Activated CD4-positive, alpha-beta T cell treated with anti-CD3 and anti-CD28 coated beads, Interleukin-2, amount 10 ng/mL, durations not matched to agents 7 days and 5 days (primary cell): ENCODE measurements around the gene IL15. TPM values are rescaled to one million over a fixed set of nuclear protein-coding genes. Genes with fewer than 3 reads are reported as not detected.
"Not testable (repeated sequence)": the region's sequence is repeated elsewhere in the genome, so short reads cannot be mapped to it uniquely, and the experiment has no call there.

Experiments used
- CTCF ChIA-PET: fragments of 350-600 bp; sonication (Branson Sonifier 250); formaldehyde crosslinking; loops from one replicate; lab custom pipeline; 2021; ENCODE audit warnings: antibody characterized with exemption; lab: Charles Lee
- POLR2A ChIA-PET: fragments of 350-600 bp; sonication (Branson Sonifier 250); formaldehyde crosslinking; loops from one replicate; lab custom pipeline; 2021; ENCODE audit warnings: antibody characterized with exemption; lab: Charles Lee
- DNase-seq: peaks from one replicate; pipeline ENCODE4 v3.0.0-alpha.2; 2020
- H3K27ac Mint-ChIP-seq: one replicate; pipeline ENCODE4 v1.8.0; 2021; ENCODE audit warnings: mild to moderate bottlenecking, moderate library complexity, mixed read lengths
- H3K27me3 Mint-ChIP-seq: one replicate; pipeline ENCODE4 v1.8.0; 2021; ENCODE audit warnings: mixed read lengths
- H3K36me3 Mint-ChIP-seq: one replicate; pipeline ENCODE4 v1.8.0; 2021; ENCODE audit warnings: low read depth, mixed read lengths
- H3K4me1 Mint-ChIP-seq: one replicate; pipeline ENCODE4 v1.8.0; 2021; ENCODE audit warnings: mixed read lengths
- H3K4me3 Mint-ChIP-seq: one replicate; pipeline ENCODE4 v1.8.0; 2021; ENCODE audit warnings: mild to moderate bottlenecking, moderate library complexity, mixed read lengths
- H3K9me3 Mint-ChIP-seq: one replicate; pipeline ENCODE4 v1.8.0; 2021; ENCODE audit warnings: mixed read lengths
- total RNA-seq, 2 experiments: library from RNA; stranded (reverse); gene quantifications; one replicate each; pipeline ENCODE4 v1.2.3, GENCODE V29; 2021

IL15 gene
- total RNA-seq, 2 experiments from 2014 or later = 1.4 to 1.9 TPM

GRCh38 chr4:141719585-141719984 is 83.2 kb downstream of the IL15 start:
- ChIA-PET POLR2A (no interaction called here), CTCF (no interaction called here)
- Mint-ChIP-seq H3K9me3 (no peaks in the 10 kb centered on the region), H3K4me1 (no peaks in the 10 kb centered on the region), H3K36me3 (no peaks in the 10 kb centered on the region), H3K27ac (no peak overlapping the region), H3K27me3 (peaks cover 2% of the 10 kb centered on the region), H3K4me3 (no peak overlapping the region)
- no peak for DNase-seq

GRCh38 chr4:141721174-141721573 is 84.8 kb downstream of the IL15 start:
- no peaks in the 10 kb centered on the region for H3K4me1 Mint-ChIP-seq
- ChIA-PET POLR2A (no interaction called here), CTCF (interaction anchor here (0.6 kb wide), 1 partner anchor 46 kb away, joined by 3 read pairs; no protein-coding TSS in a partner anchor)
- no peak overlapping the region for H3K27ac Mint-ChIP-seq
- peaks cover 3% of the 10 kb centered on the region for H3K27me3 Mint-ChIP-seq
- no peak overlapping the region for H3K4me3 Mint-ChIP-seq
- H3K36me3 Mint-ChIP-seq = no peaks in the 10 kb centered on the region
- DNase-seq = no peak
- H3K9me3 Mint-ChIP-seq = no peaks in the 10 kb centered on the region

- H3K36me3 Mint-ChIP-seq = no peaks in the 10 kb centered on the region
- H3K4me3 Mint-ChIP-seq = no peak overlapping the region
- no peaks in the 10 kb centered on the region for H3K4me1 Mint-ChIP-seq
- peaks cover 3% of the 10 kb centered on the region for H3K27me3 Mint-ChIP-seq
- DNase-seq = no peak
- ChIA-PET POLR2A (no interaction called here), CTCF (no interaction called here)
- no peak overlapping the region for H3K27ac Mint-ChIP-seq
- no peaks in the 10 kb centered on the region for H3K9me3 Mint-ChIP-seq
These were observed 88.3 kb downstream of the IL15 start for GRCh38 chr4:141724646-141725045.

GRCh38 chr4:141727420-141727819 is 91.0 kb downstream of the IL15 start:
- H3K27ac Mint-ChIP-seq = no peak overlapping the region
- peaks cover 3% of the 10 kb centered on the region for H3K27me3 Mint-ChIP-seq
- no peaks in the 10 kb centered on the region for H3K4me1 Mint-ChIP-seq
- CTCF ChIA-PET = no interaction called here
- no peaks in the 10 kb centered on the region for H3K9me3 Mint-ChIP-seq
- DNase-seq = no peak
- no peaks in the 10 kb centered on the region for H3K36me3 Mint-ChIP-seq
- POLR2A ChIA-PET = interaction anchor here (0.6 kb wide), 1 partner anchor 15 kb away, joined by 5 read pairs; no protein-coding TSS in a partner anchor
- no peak overlapping the region for H3K4me3 Mint-ChIP-seq

GRCh38 chr4:141730805-141731204 is 94.4 kb downstream of the IL15 start:
- POLR2A ChIA-PET = no interaction called here
- CTCF ChIA-PET = no interaction called here
- no peak for DNase-seq
- Mint-ChIP-seq H3K9me3 (no peaks in the 10 kb centered on the region), H3K27ac (no peak overlapping the region), H3K4me3 (no peak overlapping the region), H3K36me3 (no peaks in the 10 kb centered on the region), H3K4me1 (no peaks in the 10 kb centered on the region), H3K27me3 (no peaks in the 10 kb centered on the region)

GRCh38 chr4:141731481-141731880 is 95.1 kb downstream of the IL15 start:
- no peaks in the 10 kb centered on the region for H3K4me1 Mint-ChIP-seq
- no peaks in the 10 kb centered on the region for H3K27me3 Mint-ChIP-seq
- POLR2A ChIA-PET = no interaction called here
- no peak overlapping the region for H3K27ac Mint-ChIP-seq
- no peak for DNase-seq
- CTCF ChIA-PET = no interaction called here
- no peaks in the 10 kb centered on the region for H3K9me3 Mint-ChIP-seq
- H3K4me3 Mint-ChIP-seq = no peak overlapping the region
- no peaks in the 10 kb centered on the region for H3K36me3 Mint-ChIP-seq

- DNase-seq = no peak
- H3K27ac Mint-ChIP-seq = no peak overlapping the region
- H3K9me3 Mint-ChIP-seq = peaks cover 4% of the 10 kb centered on the region
- no peaks in the 10 kb centered on the region for H3K36me3 Mint-ChIP-seq
- ChIA-PET CTCF (no interaction called here), POLR2A (no interaction called here)
- no peaks in the 10 kb centered on the region for H3K4me1 Mint-ChIP-seq
- H3K4me3 Mint-ChIP-seq = no peak overlapping the region
- H3K27me3 Mint-ChIP-seq = peaks cover 4% of the 10 kb centered on the region
These were observed 103.3 kb downstream of the IL15 start for GRCh38 chr4:141739636-141740035.

- CTCF ChIA-PET = no interaction called here
- Mint-ChIP-seq H3K27ac (no peak overlapping the region), H3K27me3 (peaks cover 8% of the 10 kb centered on the region), H3K4me3 (no peak overlapping the region), H3K9me3 (peaks cover 4% of the 10 kb centered on the region), H3K36me3 (no peaks in the 10 kb centered on the region), H3K4me1 (no peaks in the 10 kb centered on the region)
- no peak for DNase-seq
- POLR2A ChIA-PET = no interaction called here
These were observed 109.6 kb downstream of the IL15 start for GRCh38 chr4:141746026-141746425.

GRCh38 chr4:141751806-141752205 is 115.4 kb downstream of the IL15 start:
- H3K36me3 Mint-ChIP-seq, POLR2A ChIA-PET, H3K9me3 Mint-ChIP-seq, H3K4me1 Mint-ChIP-seq, CTCF ChIA-PET, H3K27ac Mint-ChIP-seq, H3K4me3 Mint-ChIP-seq, H3K27me3 Mint-ChIP-seq, DNase-seq: not testable (repeated sequence)

- POLR2A ChIA-PET = no interaction called here
These were observed 120.9 kb downstream of the IL15 start for GRCh38 chr4:141757287-141757686.

GRCh38 chr4:141759796-141760425 is 123.5 kb downstream of the IL15 start:
- H3K27ac Mint-ChIP-seq = no peak overlapping the region
- peaks cover 3% of the 10 kb centered on the region for H3K27me3 Mint-ChIP-seq
- ChIA-PET CTCF (no interaction called here), POLR2A (no interaction called here)
- H3K4me3 Mint-ChIP-seq = no peak overlapping the region
- no peaks in the 10 kb centered on the region for H3K36me3 Mint-ChIP-seq
- H3K4me1 Mint-ChIP-seq = no peaks in the 10 kb centered on the region
- no peaks in the 10 kb centered on the region for H3K9me3 Mint-ChIP-seq
- DNase-seq = no peak

More at GRCh38 chr4:141757287-141757686, 120.9 kb downstream of the IL15 start:
- CTCF ChIA-PET = no interaction called here
- DNase-seq = no peak
- no peaks in the 10 kb centered on the region for H3K4me1 Mint-ChIP-seq
- H3K27me3 Mint-ChIP-seq = peaks cover 3% of the 10 kb centered on the region
- no peaks in the 10 kb centered on the region for H3K36me3 Mint-ChIP-seq
- H3K9me3 Mint-ChIP-seq = no peaks in the 10 kb centered on the region
- no peak overlapping the region for H3K4me3 Mint-ChIP-seq
- H3K27ac Mint-ChIP-seq = no peak overlapping the region

- ChIA-PET CTCF (no interaction called here), POLR2A (no interaction called here)
- Mint-ChIP-seq H3K27ac (no peak overlapping the region), H3K4me3 (no peak overlapping the region), H3K9me3 (no peaks in the 10 kb centered on the region), H3K27me3 (peaks cover 3% of the 10 kb centered on the region), H3K36me3 (no peaks in the 10 kb centered on the region), H3K4me1 (no peaks in the 10 kb centered on the region)
- no peak for DNase-seq
These were observed 125.5 kb downstream of the IL15 start for GRCh38 chr4:141761926-141762325.

GRCh38 chr4:141763374-141763773 is 127.0 kb downstream of the IL15 start:
- no peaks in the 10 kb centered on the region for H3K9me3 Mint-ChIP-seq
- POLR2A ChIA-PET = no interaction called here

GRCh38 chr4:141768954-141769353 is 132.6 kb downstream of the IL15 start:
- DNase-seq = no peak
- Mint-ChIP-seq H3K4me1 (peaks cover 16% of the 10 kb centered on the region), H3K27ac (no peak overlapping the region), H3K36me3 (no peaks in the 10 kb centered on the region), H3K4me3 (no peak overlapping the region), H3K27me3 (peaks cover 2% of the 10 kb centered on the region), H3K9me3 (no peaks in the 10 kb centered on the region)
- ChIA-PET CTCF (no interaction called here), POLR2A (no interaction called here)

More at GRCh38 chr4:141763374-141763773, 127.0 kb downstream of the IL15 start:
- DNase-seq = no peak
- H3K27me3 Mint-ChIP-seq = peaks cover 4% of the 10 kb centered on the region
- no peak overlapping the region for H3K27ac Mint-ChIP-seq
- CTCF ChIA-PET = no interaction called here
- no peaks in the 10 kb centered on the region for H3K36me3 Mint-ChIP-seq
- H3K4me3 Mint-ChIP-seq = no peak overlapping the region
- H3K4me1 Mint-ChIP-seq = no peaks in the 10 kb centered on the region
